Femur (tissue), 1 donor: ENCODE results near the gene TBC1D22A.
A peak's percentile ranks its signal among the peaks of the same experiment; 100 is the strongest.

ENCODE experiments used
- DNase-seq: peaks from one replicate; pipeline ENCODE4 v3.0.0-alpha.2; 2017

TBC1D22A gene

GRCh38 chr22:46753761-46754109 lies 8.7 kb upstream of the TBC1D22A start:
- DNase-seq = no peak

GRCh38 chr22:46754110-46754799 lies 8.2 kb upstream of the TBC1D22A start:
- DNase-seq = peak; percentile 89

- DNase-seq = no peak
These were observed 7.6 kb upstream of the TBC1D22A start for GRCh38 chr22:46754826-46755225.

GRCh38 chr22:46755525-46755924 lies 6.9 kb upstream of the TBC1D22A start:
- DNase-seq = no peak

GRCh38 chr22:46756097-46756496 lies 6.4 kb upstream of the TBC1D22A start:
- no peak for DNase-seq

GRCh38 chr22:46757104-46757503 lies 5.3 kb upstream of the TBC1D22A start:
- no peak for DNase-seq

- no peak for DNase-seq
These were observed 4.3 kb upstream of the TBC1D22A start for GRCh38 chr22:46758121-46758520.

GRCh38 chr22:46758867-46759290 lies 3.6 kb upstream of the TBC1D22A start:
- DNase-seq = peak; percentile 66

- DNase-seq = no peak
These were observed 1.4 kb upstream of the TBC1D22A start for GRCh38 chr22:46761017-46761416.

GRCh38 chr22:46761539-46762237 lies 762 bp upstream of the TBC1D22A start:
- DNase-seq = no peak

GRCh38 chr22:46763051-46763705 lies 728 bp downstream of the TBC1D22A start:
- peak; percentile 81 for DNase-seq

GRCh38 chr22:46764140-46764680 lies 1.8 kb downstream of the TBC1D22A start:
- DNase-seq = no peak

GRCh38 chr22:46764779-46765485 lies 2.5 kb downstream of the TBC1D22A start:
- no peak for DNase-seq

- no peak for DNase-seq
These were observed 4.2 kb downstream of the TBC1D22A start for GRCh38 chr22:46766611-46767010.

GRCh38 chr22:46767249-46767985 lies 5.0 kb downstream of the TBC1D22A start:
- DNase-seq = no peak

GRCh38 chr22:46769191-46769675 lies 6.8 kb downstream of the TBC1D22A start:
- DNase-seq = peak; percentile 74

GRCh38 chr22:46769706-46770105 lies 7.3 kb downstream of the TBC1D22A start:
- no peak for DNase-seq

GRCh38 chr22:46770151-46770641 lies 7.7 kb downstream of the TBC1D22A start:
- no peak for DNase-seq

- DNase-seq = no peak
These were observed 8.3 kb downstream of the TBC1D22A start for GRCh38 chr22:46770726-46771125.

- DNase-seq = no peak
These were observed 10.6 kb downstream of the TBC1D22A start for GRCh38 chr22:46773076-46773475.

- DNase-seq = no peak
These were observed 12.0 kb downstream of the TBC1D22A start for GRCh38 chr22:46774253-46774979.
